ENCODE measurements around the gene CLDN16.

DNA sequence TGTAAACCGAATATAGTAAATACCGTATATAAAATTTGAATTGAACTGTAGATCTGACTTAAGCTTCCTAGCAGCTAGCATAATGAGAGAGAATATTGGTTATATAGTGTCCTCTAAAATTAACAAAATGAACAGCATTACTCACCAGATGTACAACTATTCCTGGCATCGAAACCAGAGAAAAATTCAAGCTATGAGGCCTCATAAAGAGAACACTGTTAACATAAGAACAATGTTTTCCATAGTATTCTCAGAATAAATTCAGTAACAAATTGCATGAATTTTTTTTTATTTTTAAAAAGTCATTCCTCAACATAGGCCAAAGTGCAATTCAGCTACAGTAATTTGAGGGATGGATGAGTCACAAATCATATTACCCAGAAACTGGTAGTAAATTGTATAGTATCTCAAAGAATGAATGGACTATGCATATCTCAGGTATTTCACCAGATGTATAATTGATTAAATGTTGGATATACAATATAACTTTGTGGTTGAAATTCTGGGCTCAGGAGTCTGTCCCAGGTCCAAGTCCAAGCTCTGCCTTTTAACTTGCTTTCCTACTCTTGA is 56.7 kb downstream of the CLDN16 start:
- TF ChIP-seq NR1H2 (CRISPR knock-in tag; IDR thresholded peaks at IDR 0.05) (no peak), JAZF1 (CRISPR knock-in tag; IDR thresholded peaks at IDR 0.05) (no peak), ZBTB21 (CRISPR knock-in tag; IDR thresholded peaks at IDR 0.05; ENCODE audit: borderline replicate concordance) (no peak), ZNF232 (CRISPR knock-in tag; IDR thresholded peaks at IDR 0.05) (no peak), SP1 (CRISPR knock-in tag; conservative IDR thresholded peaks at IDR 0.05) (no peak)
- TF ChIP-seq, protein P1, sequence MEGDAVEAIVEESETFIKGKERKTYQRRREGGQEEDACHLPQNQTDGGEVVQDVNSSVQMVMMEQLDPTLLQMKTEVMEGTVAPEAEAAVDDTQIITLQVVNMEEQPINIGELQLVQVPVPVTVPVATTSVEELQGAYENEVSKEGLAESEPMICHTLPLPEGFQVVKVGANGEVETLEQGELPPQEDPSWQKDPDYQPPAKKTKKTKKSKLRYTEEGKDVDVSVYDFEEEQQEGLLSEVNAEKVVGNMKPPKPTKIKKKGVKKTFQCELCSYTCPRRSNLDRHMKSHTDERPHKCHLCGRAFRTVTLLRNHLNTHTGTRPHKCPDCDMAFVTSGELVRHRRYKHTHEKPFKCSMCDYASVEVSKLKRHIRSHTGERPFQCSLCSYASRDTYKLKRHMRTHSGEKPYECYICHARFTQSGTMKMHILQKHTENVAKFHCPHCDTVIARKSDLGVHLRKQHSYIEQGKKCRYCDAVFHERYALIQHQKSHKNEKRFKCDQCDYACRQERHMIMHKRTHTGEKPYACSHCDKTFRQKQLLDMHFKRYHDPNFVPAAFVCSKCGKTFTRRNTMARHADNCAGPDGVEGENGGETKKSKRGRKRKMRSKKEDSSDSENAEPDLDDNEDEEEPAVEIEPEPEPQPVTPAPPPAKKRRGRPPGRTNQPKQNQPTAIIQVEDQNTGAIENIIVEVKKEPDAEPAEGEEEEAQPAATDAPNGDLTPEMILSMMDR (IDR thresholded peaks at IDR 0.05), result no peak
- TF ChIP-seq, protein P2, sequence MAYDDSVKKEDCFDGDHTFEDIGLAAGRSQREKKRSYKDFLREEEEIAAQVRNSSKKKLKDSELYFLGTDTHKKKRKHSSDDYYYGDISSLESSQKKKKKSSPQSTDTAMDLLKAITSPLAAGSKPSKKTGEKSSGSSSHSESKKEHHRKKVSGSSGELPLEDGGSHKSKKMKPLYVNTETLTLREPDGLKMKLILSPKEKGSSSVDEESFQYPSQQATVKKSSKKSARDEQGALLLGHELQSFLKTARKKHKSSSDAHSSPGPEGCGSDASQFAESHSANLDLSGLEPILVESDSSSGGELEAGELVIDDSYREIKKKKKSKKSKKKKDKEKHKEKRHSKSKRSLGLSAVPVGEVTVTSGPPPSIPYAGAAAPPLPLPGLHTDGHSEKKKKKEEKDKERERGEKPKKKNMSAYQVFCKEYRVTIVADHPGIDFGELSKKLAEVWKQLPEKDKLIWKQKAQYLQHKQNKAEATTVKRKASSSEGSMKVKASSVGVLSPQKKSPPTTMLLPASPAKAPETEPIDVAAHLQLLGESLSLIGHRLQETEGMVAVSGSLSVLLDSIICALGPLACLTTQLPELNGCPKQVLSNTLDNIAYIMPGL (CRISPR knock-in tag; IDR thresholded peaks at IDR 0.05), result no peak
- TF ChIP-seq, protein P3, sequence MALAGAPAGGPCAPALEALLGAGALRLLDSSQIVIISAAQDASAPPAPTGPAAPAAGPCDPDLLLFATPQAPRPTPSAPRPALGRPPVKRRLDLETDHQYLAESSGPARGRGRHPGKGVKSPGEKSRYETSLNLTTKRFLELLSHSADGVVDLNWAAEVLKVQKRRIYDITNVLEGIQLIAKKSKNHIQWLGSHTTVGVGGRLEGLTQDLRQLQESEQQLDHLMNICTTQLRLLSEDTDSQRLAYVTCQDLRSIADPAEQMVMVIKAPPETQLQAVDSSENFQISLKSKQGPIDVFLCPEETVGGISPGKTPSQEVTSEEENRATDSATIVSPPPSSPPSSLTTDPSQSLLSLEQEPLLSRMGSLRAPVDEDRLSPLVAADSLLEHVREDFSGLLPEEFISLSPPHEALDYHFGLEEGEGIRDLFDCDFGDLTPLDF (CRISPR knock-in tag; IDR thresholded peaks at IDR 0.05), result no peak
- TF ChIP-seq, protein P4, sequence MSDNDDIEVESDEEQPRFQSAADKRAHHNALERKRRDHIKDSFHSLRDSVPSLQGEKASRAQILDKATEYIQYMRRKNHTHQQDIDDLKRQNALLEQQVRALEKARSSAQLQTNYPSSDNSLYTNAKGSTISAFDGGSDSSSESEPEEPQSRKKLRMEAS (CRISPR knock-in tag; IDR thresholded peaks at IDR 0.05), result no peak
- TF ChIP-seq, protein P5, sequence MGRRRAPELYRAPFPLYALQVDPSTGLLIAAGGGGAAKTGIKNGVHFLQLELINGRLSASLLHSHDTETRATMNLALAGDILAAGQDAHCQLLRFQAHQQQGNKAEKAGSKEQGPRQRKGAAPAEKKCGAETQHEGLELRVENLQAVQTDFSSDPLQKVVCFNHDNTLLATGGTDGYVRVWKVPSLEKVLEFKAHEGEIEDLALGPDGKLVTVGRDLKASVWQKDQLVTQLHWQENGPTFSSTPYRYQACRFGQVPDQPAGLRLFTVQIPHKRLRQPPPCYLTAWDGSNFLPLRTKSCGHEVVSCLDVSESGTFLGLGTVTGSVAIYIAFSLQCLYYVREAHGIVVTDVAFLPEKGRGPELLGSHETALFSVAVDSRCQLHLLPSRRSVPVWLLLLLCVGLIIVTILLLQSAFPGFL (CRISPR knock-in tag; IDR thresholded peaks at IDR 0.05; ENCODE audit: borderline replicate concordance), result no peak

All from WTC11 (cell line).